H1 (cell line): ENCODE measurements around the gene APH1B. TPM values are rescaled to one million over a fixed set of nuclear protein-coding genes. Genes with fewer than 3 reads are reported as not detected.

Experiments used
- CTCF ChIA-PET: fragments of 300-600 bp; sonication (Branson Sonifier 250); formaldehyde crosslinking; loops from one replicate; lab custom pipeline; 2021; ENCODE audit not compliant: partially characterized antibody; lab: Charles Lee
- POLR2A ChIA-PET: fragments of 300-600 bp; sonication (Branson Sonifier 250); formaldehyde crosslinking; loops from one replicate; lab custom pipeline; 2021; ENCODE audit warnings: inconsistent platforms; ENCODE audit not compliant: partially characterized antibody; lab: Charles Lee
- DNase-seq, 2 experiments: peaks; one replicate each; pipeline versions ENCODE4 v3.0.0 to v3.0.0-alpha.2; 2010 to 2022; ENCODE audit warnings: low spot score in 2 of 2, low read depth in 1 of 2, mixed read lengths in 1 of 2
- FAIRE-seq: peaks from 2 replicates; lab custom pipeline; 2011; peaks lifted over from hg19 to GRCh38; lab: Jason Lieb, UNC
- H2AFZ ChIP-seq: 2 replicates; pipeline ENCODE4 v1.8.1; 2012; ENCODE audit warnings: low read length, inconsistent platforms
- H2AK5ac ChIP-seq: 2 replicates; pipeline ENCODE4 v1.6.1; 2013; ENCODE audit warnings: low read depth, low read length
- H2BK120ac ChIP-seq: replicated peaks from 2 replicates; pipeline ENCODE3; 2013; ENCODE audit warnings: low read depth, low read length, inconsistent platforms
- H2BK12ac ChIP-seq: 2 replicates; pipeline ENCODE4 v1.6.1; 2013; ENCODE audit warnings: low read depth, low read length
- H2BK15ac ChIP-seq: 2 replicates; pipeline ENCODE4 v1.6.1; 2013; ENCODE audit warnings: low read length
- H2BK20ac ChIP-seq: 2 replicates; pipeline ENCODE4 v1.6.1; 2013; ENCODE audit warnings: low read length
- H2BK5ac ChIP-seq: 2 replicates; pipeline ENCODE4 v1.6.1; 2013; ENCODE audit warnings: low read depth, low read length
- H3K14ac ChIP-seq: 2 replicates; pipeline ENCODE4 v1.6.1; 2013; ENCODE audit warnings: inconsistent platforms; ENCODE audit not compliant: insufficient read length
- H3K18ac ChIP-seq: 2 replicates; pipeline ENCODE4 v1.6.1; 2013; ENCODE audit warnings: low read length; ENCODE audit errors: extremely low read depth
- H3K23ac ChIP-seq: 2 replicates; pipeline ENCODE4 v1.6.1; 2013; ENCODE audit warnings: inconsistent platforms; ENCODE audit not compliant: insufficient read length
- H3K23me2 ChIP-seq: 2 replicates; pipeline ENCODE4 v1.6.1; 2013; ENCODE audit warnings: low read depth, low read length
- H3K27ac ChIP-seq: 2 replicates; pipeline ENCODE4 v1.6.1; 2011; ENCODE audit warnings: low read depth, low read length, inconsistent platforms
- H3K27me3 ChIP-seq, 4 experiments: replicated peaks in 1 of 4; 1 replicate in 1 of 4; 2 replicates in 3 of 4; pipeline versions ENCODE4 v1.6.1 to v1.8.1; 2011 to 2013; ENCODE audit warnings: low read length in 3 of 4, mild to moderate bottlenecking in 3 of 4, inconsistent platforms in 2 of 4, mixed read lengths in 2 of 4, moderate library complexity in 1 of 4; ENCODE audit not compliant: control insufficient read depth in 3 of 4, insufficient read depth in 3 of 4; ENCODE audit errors: extremely low read depth in 1 of 4
- H3K36me3 ChIP-seq, 4 experiments: 2 replicates each; pipeline versions ENCODE4 v1.6.1 to v1.8.1; 2011 to 2013; ENCODE audit warnings: mild to moderate bottlenecking in 4 of 4, low read length in 3 of 4, moderate library complexity in 2 of 4, control low read depth in 1 of 4, inconsistent platforms in 1 of 4; ENCODE audit not compliant: insufficient read depth in 4 of 4, control insufficient read depth in 2 of 4
- H3K4ac ChIP-seq: replicated peaks from 2 replicates; pipeline ENCODE3; 2013; ENCODE audit warnings: low read length, low read depth, mixed read lengths, inconsistent platforms; ENCODE audit not compliant: insufficient read length
- H3K4me1 ChIP-seq, 4 experiments: replicated peaks in 1 of 4; 1 replicate in 1 of 4; 2 replicates in 3 of 4; pipeline versions ENCODE4 v1.6.1 to v1.8.1; 2011 to 2013; ENCODE audit warnings: low read length in 3 of 4, inconsistent platforms in 2 of 4, mixed read lengths in 1 of 4; ENCODE audit not compliant: insufficient read depth in 4 of 4, control insufficient read depth in 3 of 4
- H3K4me2 ChIP-seq, 2 experiments: 2 replicates each; pipeline versions ENCODE4 v1.6.1 to v1.8.1; 2011 to 2013; ENCODE audit warnings: low read depth in 2 of 2, low read length in 2 of 2, control low read depth in 1 of 2, inconsistent platforms in 1 of 2, mild to moderate bottlenecking in 1 of 2; ENCODE audit not compliant: insufficient read depth in 1 of 2
- H3K4me3 ChIP-seq, 4 experiments: fragments of 200-600, 300-600 bp in 1 of 4; sonication (generic), shearing (Covaris generic), sonication (Bioruptor Twin) in 1 of 4; 2 replicates each; pipeline versions ENCODE4 v1.5.1 to v1.8.1; 2011 to 2016; ENCODE audit warnings: low read length in 4 of 4, low read depth in 3 of 4, control low read depth in 2 of 4, inconsistent platforms in 2 of 4, mild to moderate bottlenecking in 2 of 4, mixed read lengths in 1 of 4, moderate library complexity in 1 of 4; ENCODE audit not compliant: insufficient read depth in 2 of 4; ENCODE audit errors: extremely low read depth in 1 of 4
- H3K56ac ChIP-seq: replicated peaks from 2 replicates; pipeline ENCODE3; 2013; ENCODE audit warnings: low read depth, mild to moderate bottlenecking, mixed read lengths, low read length, inconsistent platforms; ENCODE audit not compliant: insufficient read length
- H3K79me1 ChIP-seq: 2 replicates; pipeline ENCODE4 v1.6.1; 2013; ENCODE audit warnings: low read depth, low read length, control low read depth
- H3K79me2 ChIP-seq, 2 experiments: 2 replicates each; pipeline versions ENCODE4 v1.6.1 to v1.8.1; 2012 to 2013; ENCODE audit warnings: low read length in 2 of 2, mild to moderate bottlenecking in 2 of 2, inconsistent platforms in 1 of 2; ENCODE audit not compliant: insufficient read depth in 2 of 2, control insufficient read depth in 1 of 2
- H3K9ac ChIP-seq, 4 experiments: replicated peaks in 1 of 4; 1 replicate in 1 of 4; 2 replicates in 3 of 4; pipeline versions ENCODE4 v1.6.1 to v1.8.1; 2011 to 2013; ENCODE audit warnings: low read depth in 3 of 4, low read length in 3 of 4, control low read depth in 2 of 4, mild to moderate bottlenecking in 2 of 4, moderate library complexity in 2 of 4, inconsistent platforms in 1 of 4; ENCODE audit errors: extremely low read depth in 1 of 4
- H3K9me3 ChIP-seq, 2 experiments: 2 replicates each; pipeline versions ENCODE4 v1.6.1 to v1.8.1; 2012 to 2013; ENCODE audit warnings: mild to moderate bottlenecking in 2 of 2, moderate library complexity in 2 of 2, control low read depth in 1 of 2, inconsistent platforms in 1 of 2, low read depth in 1 of 2, low read length in 1 of 2, mixed read lengths in 1 of 2; ENCODE audit not compliant: insufficient read depth in 2 of 2
- H4K20me1 ChIP-seq, 2 experiments: replicated peaks in 1 of 2; 2 replicates each; pipeline versions ENCODE3 to v1.8.1; 2011 to 2013; ENCODE audit warnings: inconsistent platforms in 2 of 2, low read length in 2 of 2, mild to moderate bottlenecking in 1 of 2; ENCODE audit not compliant: insufficient read depth in 2 of 2, control insufficient read depth in 1 of 2
- H4K5ac ChIP-seq: 2 replicates; pipeline ENCODE4 v1.6.1; 2013; ENCODE audit warnings: low read length, low read depth, mixed read lengths, inconsistent platforms; ENCODE audit not compliant: insufficient read length
- H4K8ac ChIP-seq: 2 replicates; pipeline ENCODE4 v1.8.0; 2013; ENCODE audit warnings: mild to moderate bottlenecking, moderate library complexity, low read length, inconsistent platforms; ENCODE audit not compliant: insufficient read depth; ENCODE audit errors: extremely low read depth
- H4K91ac ChIP-seq: replicated peaks from 2 replicates; pipeline ENCODE3; 2013; ENCODE audit warnings: low read length, mixed read lengths, inconsistent platforms; ENCODE audit not compliant: insufficient read length
- CBX5 ChIP-seq: fragments of 300-800, 300-1000 bp; sonication (generic); IDR thresholded peaks from 2 replicates; pipeline ENCODE4 v1.7.1; 2016; ENCODE audit warnings: antibody characterized with exemption, low read length, low read depth
- EGR1 ChIP-seq: IDR thresholded peaks from 2 replicates; pipeline ENCODE4 v1.6.1; 2011; ENCODE audit warnings: low read depth, low read length, borderline replicate concordance
- EP300 ChIP-seq, 2 experiments: IDR thresholded peaks; 1 replicate in 1 of 2; 2 replicates in 1 of 2; pipeline ENCODE4 v1.6.1; 2011 to 2012; ENCODE audit warnings: low read depth in 2 of 2, low read length in 2 of 2, mild to moderate bottlenecking in 2 of 2, borderline replicate concordance in 1 of 2, inconsistent platforms in 1 of 2, moderate library complexity in 1 of 2
- EZH2 ChIP-seq: fragments of 200-600 bp; sonication (generic); IDR thresholded peaks from 2 replicates; pipeline ENCODE4 v1.7.1; 2012; ENCODE audit warnings: low read depth, mild to moderate bottlenecking, moderate library complexity, low read length, inconsistent platforms; ENCODE audit not compliant: severe bottlenecking
- GABPA ChIP-seq: IDR thresholded peaks from 2 replicates; pipeline ENCODE4 v1.6.1; 2011; ENCODE audit warnings: mild to moderate bottlenecking, low read length, moderate library complexity, borderline replicate concordance; ENCODE audit not compliant: insufficient read depth
- PHF8 ChIP-seq: fragments of 200-600 bp; sonication (generic); conservative IDR thresholded peaks from 2 replicates; pipeline ENCODE4 v1.7.1; 2012; ENCODE audit warnings: low read depth, mild to moderate bottlenecking, inconsistent platforms, low read length, moderate library complexity
- POLR2A ChIP-seq, 2 experiments: IDR thresholded peaks; 1 replicate in 1 of 2; 2 replicates in 1 of 2; pipeline ENCODE4 v1.6.1; 2011; ENCODE audit warnings: low read depth in 2 of 2, low read length in 2 of 2, mild to moderate bottlenecking in 2 of 2; ENCODE audit errors: control extremely low read depth in 1 of 2
- SIRT6 ChIP-seq: IDR thresholded peaks from one replicate; pipeline ENCODE4 v1.7.1; 2012; ENCODE audit warnings: low read length, inconsistent platforms
- SUZ12 ChIP-seq: fragments of 200-600 bp; sonication (generic); IDR thresholded peaks from 2 replicates; pipeline ENCODE4 v1.6.1; 2012; ENCODE audit warnings: mild to moderate bottlenecking, inconsistent platforms, low read length, moderate library complexity, mixed read lengths
- TEAD4 ChIP-seq: IDR thresholded peaks from 2 replicates; pipeline ENCODE4 v1.6.1; 2012; ENCODE audit warnings: low read depth, low read length, inconsistent platforms, mixed read lengths
- ZNF274 ChIP-seq: IDR thresholded peaks from 2 replicates; pipeline ENCODE4 v1.7.0; 2012; ENCODE audit warnings: low read length, borderline replicate concordance; ENCODE audit errors: extremely low read depth
- WGBS, 2 experiments: shearing (Covaris generic) in 1 of 2; methylation state at CpG; one replicate each; pipeline versions ENCODE4 v1.1.6 to v1.1.7; 2013 to 2015; ENCODE audit warnings: low lambda C conversion rate in 2 of 2, mixed read lengths in 2 of 2, inconsistent platforms in 1 of 2, low coverage in 1 of 2, missing lambda C conversion rate in 1 of 2; ENCODE audit not compliant: insufficient replicate concordance in 2 of 2, insufficient coverage in 1 of 2, insufficient read length in 1 of 2; ENCODE audit errors: extremely low coverage in 1 of 2, missing lambda C conversion rate in 1 of 2; 5-methylcytosine and 5-hydroxymethylcytosine counted together
- polyA plus RNA-seq, 7 experiments: library from polyadenylated mRNA; depleted of rRNA in 3 of 7; stranded (reverse) in 5 of 7; unstranded in 2 of 7; fragments of >200 nt in 5 of 7; fragments of 200-250 nt in 2 of 7; gene quantifications; 1 replicate in 5 of 7; 2 replicates in 1 of 7; 4 replicates in 1 of 7; pipeline versions ENCODE4 v1.2.1 to v1.2.3, GENCODE V29; 2011 to 2013; ENCODE audit warnings: missing spikeins in 2 of 7, mixed read lengths in 2 of 7
- total RNA-seq: library from RNA; stranded (reverse); fragmentation: NEBNext Ultra II Directional; extraction: Animal tissue kit (Norgen Biotek cat#: 25700); gene quantifications from 2 replicates; pipeline ENCODE4 v1.2.1, GENCODE V29; 2021
- TF ChIP-seq, protein P1 (sequence below), 3 experiments: IDR thresholded peaks; 1 replicate in 2 of 3; 2 replicates in 1 of 3; pipeline versions ENCODE4 v1.5.1 to v1.6.1; 2011; ENCODE audit warnings: low read length in 3 of 3, mild to moderate bottlenecking in 3 of 3, inconsistent platforms in 2 of 3, low read depth in 1 of 3, moderate library complexity in 1 of 3; ENCODE audit not compliant: insufficient read depth in 1 of 3; ENCODE audit errors: control extremely low read depth in 1 of 3

The APH1B gene
- total and polyA plus RNA-seq, 2 of the 8 experiments (the other 6 are each of a cell fraction or from before 2014, with no cell fraction given), result 11.5 to 22.9 TPM

DNA sequence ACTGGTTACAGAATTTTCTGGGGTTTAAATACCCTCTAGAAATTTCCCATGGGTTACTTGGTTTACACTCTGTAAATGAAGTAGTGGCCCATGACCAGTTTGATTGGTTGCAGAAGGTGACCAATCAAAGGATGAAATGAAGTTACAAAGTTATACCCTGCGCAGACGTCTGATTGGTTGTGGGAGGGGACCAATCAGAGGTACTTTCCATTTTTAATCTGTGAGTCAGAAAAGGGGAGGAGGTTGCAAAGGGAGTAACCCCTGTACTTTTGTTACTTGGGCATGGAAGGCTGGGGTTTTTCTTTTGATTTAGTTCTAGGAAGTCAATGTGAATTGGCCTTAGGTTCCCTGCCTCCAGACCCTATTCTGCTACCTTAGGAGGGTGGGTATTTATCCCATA lies 18.7 kb upstream of the APH1B start:
- no peaks in the 10 kb centered on the region for H4K20me1 ChIP-seq
- no peak overlapping the region for H2AFZ ChIP-seq
- no peak overlapping the region for H2BK5ac ChIP-seq
- H2BK12ac ChIP-seq, result no peak overlapping the region
- H3K4me1 ChIP-seq, result peaks cover 0 to 10% (median 4%) of the 10 kb centered on the region in 4 experiments; a peak in 4 of 7 replicates
- no peak overlapping the region for H3K4me3 ChIP-seq
- H3K18ac ChIP-seq, result no peak overlapping the region
- no peaks in the 10 kb centered on the region for H3K23me2 ChIP-seq
- no peak overlapping the region for H4K91ac ChIP-seq
- no peak overlapping the region for H3K4ac ChIP-seq
- H3K9ac ChIP-seq, result no peak overlapping the region
- no peak for DNase-seq
- H3K79me1 ChIP-seq, result no peaks in the 10 kb centered on the region
- H3K9me3 ChIP-seq, result no peaks in the 10 kb centered on the region
- H3K56ac ChIP-seq, result no peak overlapping the region
- FAIRE-seq, result no peak
- no peak overlapping the region for H3K27ac ChIP-seq
- no peaks in the 10 kb centered on the region for H3K27me3 ChIP-seq
- H4K5ac ChIP-seq, result no peak overlapping the region
- H3K14ac ChIP-seq, result no peak overlapping the region
- CTCF ChIA-PET, result no interaction called here
- H2BK15ac ChIP-seq, result no peak overlapping the region
- H4K8ac ChIP-seq, result no peak overlapping the region
- no peak overlapping the region for H3K23ac ChIP-seq
- no peaks in the 10 kb centered on the region for H3K79me2 ChIP-seq
- no peak overlapping the region for H2AK5ac ChIP-seq
- WGBS, 2 experiments, result 95% methylated on average over 2 of the region's 2 CpGs; no CpG with 5 or more reads in 1 of the 2 experiments
- POLR2A ChIA-PET, result interaction anchor here (1.4 kb wide), 1 partner anchor 10 kb away, joined by 3 read pairs; no protein-coding TSS in a partner anchor
- H3K4me2 ChIP-seq, result no peak overlapping the region
- no peak overlapping the region for H2BK120ac ChIP-seq
- peaks cover 2 to 17% (median 7%) of the 10 kb centered on the region in 4 experiments; a peak in 5 of 8 replicates for H3K36me3 ChIP-seq
- H2BK20ac ChIP-seq, result no peak overlapping the region
- TF ChIP-seq POLR2A (IDR thresholded peaks at IDR 0.05; ENCODE audit: control extremely low read depth in 1 of 2, low read depth in 2 of 2, low read length in 2 of 2) (no peak), PHF8 (no peak), EP300 (IDR thresholded peaks at IDR 0.05; ENCODE audit: borderline replicate concordance in 1 of 2, low read depth in 2 of 2, low read length in 2 of 2) (no peak), EGR1 (no peak), SUZ12 (no peak), GABPA (no peak), EZH2 (no peak), SIRT6 (no peak), TEAD4 (no peak), CBX5 (no peak), ZNF274 (no peak)
- TF ChIP-seq, protein P1, sequence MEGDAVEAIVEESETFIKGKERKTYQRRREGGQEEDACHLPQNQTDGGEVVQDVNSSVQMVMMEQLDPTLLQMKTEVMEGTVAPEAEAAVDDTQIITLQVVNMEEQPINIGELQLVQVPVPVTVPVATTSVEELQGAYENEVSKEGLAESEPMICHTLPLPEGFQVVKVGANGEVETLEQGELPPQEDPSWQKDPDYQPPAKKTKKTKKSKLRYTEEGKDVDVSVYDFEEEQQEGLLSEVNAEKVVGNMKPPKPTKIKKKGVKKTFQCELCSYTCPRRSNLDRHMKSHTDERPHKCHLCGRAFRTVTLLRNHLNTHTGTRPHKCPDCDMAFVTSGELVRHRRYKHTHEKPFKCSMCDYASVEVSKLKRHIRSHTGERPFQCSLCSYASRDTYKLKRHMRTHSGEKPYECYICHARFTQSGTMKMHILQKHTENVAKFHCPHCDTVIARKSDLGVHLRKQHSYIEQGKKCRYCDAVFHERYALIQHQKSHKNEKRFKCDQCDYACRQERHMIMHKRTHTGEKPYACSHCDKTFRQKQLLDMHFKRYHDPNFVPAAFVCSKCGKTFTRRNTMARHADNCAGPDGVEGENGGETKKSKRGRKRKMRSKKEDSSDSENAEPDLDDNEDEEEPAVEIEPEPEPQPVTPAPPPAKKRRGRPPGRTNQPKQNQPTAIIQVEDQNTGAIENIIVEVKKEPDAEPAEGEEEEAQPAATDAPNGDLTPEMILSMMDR (IDR thresholded peaks at IDR 0.05; ENCODE audit: control extremely low read depth in 1 of 3, insufficient read depth in 1 of 3, low read depth in 1 of 3, low read length in 3 of 3), result no peak
